Ovary (tissue), 9 donors: ENCODE measurements around the gene ICE1. TPM values are rescaled to one million over a fixed set of nuclear protein-coding genes. Genes with fewer than 3 reads are reported as not detected.

ENCODE experiments used
- DNase-seq, 5 donors: peaks; one replicate each; pipeline ENCODE4 v3.0.0-alpha.2; 2019 to 2020
- H3K27ac ChIP-seq, 2 donors: fragments of 200-600 bp; one replicate each; pipeline versions ENCODE4 v1.5.1 to v1.8.0; 2019 to 2022
- H3K27me3 ChIP-seq: fragments of 200-600 bp; one replicate; pipeline ENCODE4 v1.8.0; 2022
- H3K36me3 ChIP-seq: fragments of 200-600 bp; sonication (generic); one replicate; pipeline ENCODE4 v1.5.1; 2019
- H3K4me1 ChIP-seq: one replicate; pipeline ENCODE4 v1.8.1; 2013; ENCODE audit warnings: mild to moderate bottlenecking, moderate library complexity; ENCODE audit not compliant: insufficient read depth
- H3K4me3 ChIP-seq: fragments of 200-600 bp; sonication (generic); one replicate; pipeline ENCODE4 v1.5.1; 2017
- H3K9me3 ChIP-seq, 2 donors: fragments of 200-600 bp in 1 of 2; sonication (generic) in 1 of 2; one replicate each; pipeline versions ENCODE4 v1.5.1 to v1.8.1; 2013 to 2019; ENCODE audit warnings: mild to moderate bottlenecking in 1 of 2, moderate library complexity in 1 of 2
- CTCF ChIP-seq, 3 donors: fragments of 450-650 bp in 2 of 3; fragments of 200-600 bp in 1 of 3; IDR thresholded peaks; one replicate each; pipeline versions ENCODE4 v1.5.1 to v1.8.0; 2016 to 2022; ENCODE audit warnings: antibody characterized with exemption in 3 of 3, mild to moderate bottlenecking in 1 of 3
- EP300 ChIP-seq: sonication (generic); formaldehyde crosslinking; IDR thresholded peaks from one replicate; pipeline ENCODE4 v1.6.1; 2017; ENCODE audit warnings: antibody characterized with exemption
- POLR2A ChIP-seq: fragments of 450-650 bp; IDR thresholded peaks from one replicate; pipeline ENCODE4 v1.6.1; 2017; ENCODE audit warnings: antibody characterized with exemption, mild to moderate bottlenecking, moderate library complexity
- WGBS, 3 donors: extraction: QIAGEN DNeasy Blood & Tissue Kit in 1 of 3; methylation state at CpG; one replicate each; pipeline versions ENCODE4 v1.1.5 to v1.1.7; 2013 to 2017; 5-methylcytosine and 5-hydroxymethylcytosine counted together
- intact Hi-C, 4 donors: fragments of 100-400 bp; cut with DNase I; formaldehyde crosslinking; loops; one replicate each; pipeline versions ENCODE4 v1.11.0 to v1.15.1; 2022 to 2023
- polyA plus RNA-seq, 2 donors: library from polyadenylated mRNA; stranded (reverse); fragments of 200-250 nt in 1 of 2; fragments of 350-450 nt in 1 of 2; fragmentation: Illumina TruSeq in 1 of 2; extraction: RNeasy Lipid Tissue Mini Kit (QIAGEN cat#74804) in 1 of 2; gene quantifications; one replicate each; pipeline ENCODE4 v1.2.3, GENCODE V29; 2013 to 2014
- total RNA-seq, 7 donors: library from RNA; depleted of rRNA in 2 of 7; stranded (reverse); fragments of >200 nt in 2 of 7; fragmentation: NEBNext Ultra II Directional in 3 of 7; extraction: Animal tissue kit (Norgen Biotek cat#: 25700) in 3 of 7; gene quantifications; one replicate each; pipeline versions ENCODE4 v1.1.0 to v1.2.4, GENCODE V29; 2016 to 2023
- donor health status: DM: no; HTN: no; CAD: no; lungs with moderate emphysema.
- donor health status: DM: no; HTN: no; CAD: no.
- donor health status: Bipolar disorder and iron deficiency.
- donor health status: DM: yes; HTN: yes; CAD: no.
- donor health status: DM: no; HTN: no; CAD: no.
- donor health status: DM: yes; HTN: yes; CAD: no.

ICE1 gene
- total and polyA plus RNA-seq, 9 donors = 10.7 to 38.0 (median 30.5) TPM

GRCh38 chr5:5494489-5495402 lies 72.3 kb downstream of the ICE1 start:
- peaks cover 2% of the 10 kb centered on the region for H3K4me1 ChIP-seq
- no peaks in the 10 kb centered on the region for H3K9me3 ChIP-seq
- no peaks in the 10 kb centered on the region for H3K36me3 ChIP-seq
- TF ChIP-seq CTCF (IDR thresholded peaks at IDR 0.05) = no peak
- TF ChIP-seq POLR2A = no peak
- TF ChIP-seq EP300 = no peak
- H3K27ac ChIP-seq = no peak overlapping the region
- intact Hi-C loops = loop anchor here in 2 of 4 donors (10.0 kb wide), 3 partner anchors 390 to 1250 kb away; no protein-coding TSS in a partner anchor
- peak overlapping the region; percentile 27 for H3K4me3 ChIP-seq
- DNase-seq = peak; percentile 59 to 79 (median 75)
- H3K27me3 ChIP-seq = no peaks in the 10 kb centered on the region
- WGBS, 3 donors = 9 to 17% (median 11%) methylated on average over 50 to 62 of the region's 62 CpGs

GRCh38 chr5:5497152-5497788 lies 74.8 kb downstream of the ICE1 start:
- TF ChIP-seq POLR2A (no peak), CTCF (IDR thresholded peaks at IDR 0.05) (no peak), EP300 (no peak)
- Histone ChIP-seq H3K4me1 (peaks cover 2% of the 10 kb centered on the region), H3K27me3 (no peaks in the 10 kb centered on the region), H3K27ac (no peak overlapping the region), H3K36me3 (no peaks in the 10 kb centered on the region), H3K9me3 (no peaks in the 10 kb centered on the region), H3K4me3 (no peak overlapping the region)
- peak; percentile 40 to 65 (median 48) for DNase-seq
- 25 to 35% (median 29%) methylated on average over 13 of the region's 13 CpGs for WGBS, 3 donors
- intact Hi-C loops = loop anchor here in 2 of 4 donors (10.0 kb wide), 3 partner anchors 388 to 1248 kb away; no protein-coding TSS in a partner anchor

GRCh38 chr5:5499442-5499841 lies 77.0 kb downstream of the ICE1 start:
- intact Hi-C loops = loop anchor here in 2 of 4 donors (10.0 kb wide), 3 partner anchors 385 to 1245 kb away; no protein-coding TSS in a partner anchor
- 93 to 95% (median 94%) methylated on average over 7 of the region's 7 CpGs for WGBS, 3 donors
- H3K36me3 ChIP-seq = no peaks in the 10 kb centered on the region

More at GRCh38 chr5:5499442-5499841, 77.0 kb downstream of the ICE1 start:
- no peak overlapping the region for H3K27ac ChIP-seq
- H3K9me3 ChIP-seq = no peaks in the 10 kb centered on the region
- H3K4me1 ChIP-seq = peaks cover under 1% of the 10 kb centered on the region
- H3K4me3 ChIP-seq = no peak overlapping the region
- no peak for DNase-seq
- H3K27me3 ChIP-seq = no peaks in the 10 kb centered on the region
- no peak for TF ChIP-seq CTCF (IDR thresholded peaks at IDR 0.05)
